HCT116 (cell line): ENCODE data around the gene ZC3H12C.

Experiments
- CEBPB ChIP-seq: IDR thresholded peaks from 2 replicates; pipeline ENCODE4 v1.6.1; 2012; ENCODE audit warnings: low read depth
- CTCF ChIP-seq, 3 experiments: fragments of 200-600 bp in 1 of 3; sonication (generic) in 1 of 3; IDR thresholded peaks in 2 of 3; conservative IDR thresholded peaks in 1 of 3; 2 replicates each; pipeline ENCODE4 v1.5.1; 2012 to 2017; ENCODE audit warnings: low read depth in 2 of 3, low read length in 2 of 3, antibody characterized with exemption in 1 of 3, borderline replicate concordance in 1 of 3, control low read depth in 1 of 3, mild to moderate bottlenecking in 1 of 3, mixed read lengths in 1 of 3, mixed run types in 1 of 3, moderate library complexity in 1 of 3; ENCODE audit not compliant: insufficient read depth in 1 of 3
- EGR1 ChIP-seq: IDR thresholded peaks from 2 replicates; pipeline ENCODE4 v1.6.1; 2012; ENCODE audit warnings: low read depth
- ELF1 ChIP-seq: IDR thresholded peaks from 2 replicates; pipeline ENCODE4 v1.6.1; 2012; ENCODE audit warnings: low read depth, borderline replicate concordance
- EZH2 ChIP-seq: fragments of 200-600 bp; sonication (generic); IDR thresholded peaks from 2 replicates; pipeline ENCODE4 v1.6.1; 2017; ENCODE audit warnings: antibody characterized with exemption, mixed run types
- EZH2phosphoT487 ChIP-seq: fragments of 200-600 bp; IDR thresholded peaks from 2 replicates; pipeline ENCODE4 v1.6.1; 2018; ENCODE audit warnings: antibody characterized with exemption, borderline replicate concordance
- POLR2A ChIP-seq: IDR thresholded peaks from 2 replicates; pipeline ENCODE4 v1.7.0; 2011; ENCODE audit warnings: borderline replicate concordance; ENCODE audit not compliant: insufficient read depth, insufficient read length; ENCODE audit errors: extremely low read depth
- POLR2AphosphoS5 ChIP-seq: IDR thresholded peaks from 2 replicates; pipeline ENCODE4 v1.6.1; 2011; ENCODE audit warnings: mild to moderate bottlenecking, low read depth, low read length, moderate library complexity
- RAD21 ChIP-seq: IDR thresholded peaks from 2 replicates; pipeline ENCODE4 v1.6.1; 2012; ENCODE audit warnings: low read depth, mild to moderate bottlenecking
- SP1 ChIP-seq: IDR thresholded peaks from 2 replicates; pipeline ENCODE4 v1.6.1; 2012; ENCODE audit warnings: low read depth
- SRF ChIP-seq: IDR thresholded peaks from 2 replicates; pipeline ENCODE4 v1.6.1; 2012; ENCODE audit warnings: low read depth
- YY1 ChIP-seq: IDR thresholded peaks from 2 replicates; pipeline ENCODE4 v1.6.1; 2011; ENCODE audit warnings: low read length, low read depth, moderate library complexity, mild to moderate bottlenecking; ENCODE audit not compliant: insufficient replicate concordance; ENCODE audit errors: extremely low read depth
- ZFX ChIP-seq: fragments of 450-650 bp; IDR thresholded peaks from 2 replicates; pipeline ENCODE4 v1.6.1; 2017
- TF ChIP-seq, protein P1 (sequence below): IDR thresholded peaks from 2 replicates; pipeline ENCODE4 v1.6.1; 2011; ENCODE audit warnings: mild to moderate bottlenecking, low read length, moderate library complexity; ENCODE audit not compliant: insufficient replicate concordance; ENCODE audit errors: extremely low read depth

DNA sequence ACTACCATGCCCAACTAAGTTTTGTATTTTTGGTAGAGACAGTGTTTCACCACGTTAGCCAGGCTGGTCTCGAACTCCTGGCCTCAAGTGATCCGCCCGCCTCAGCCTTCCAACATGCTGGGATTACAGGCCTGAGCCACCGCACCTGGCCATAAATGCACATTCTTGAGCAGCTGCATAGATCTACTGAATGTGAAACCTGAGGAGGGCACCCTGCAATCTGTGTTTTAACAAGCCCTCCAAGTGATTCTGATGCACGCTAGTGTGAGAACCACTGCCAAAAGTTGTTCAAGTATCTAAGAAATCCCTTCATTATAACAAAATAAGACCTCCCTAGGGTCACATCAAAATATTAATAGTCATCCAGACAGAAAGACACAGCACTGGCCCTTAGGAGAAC lies 113.9 kb downstream of the ZC3H12C start:
- no peak for TF ChIP-seq POLR2A
- no peak for TF ChIP-seq POLR2AphosphoS5
- no peak for TF ChIP-seq SP1
- TF ChIP-seq EGR1 = no peak
- no peak for TF ChIP-seq CTCF (IDR thresholded peaks at IDR 0.05 in 2 of 3, conservative IDR thresholded peaks at IDR 0.05 in 1 of 3; ENCODE audit: borderline replicate concordance in 1 of 3, insufficient read depth in 1 of 3, low read depth in 2 of 3, low read length in 2 of 3)
- TF ChIP-seq ELF1 = no peak
- no peak for TF ChIP-seq YY1
- TF ChIP-seq EZH2phosphoT487 = no peak
- TF ChIP-seq RAD21 = no peak
- no peak for TF ChIP-seq ZFX
- no peak for TF ChIP-seq SRF
- TF ChIP-seq EZH2 = no peak
- no peak for TF ChIP-seq CEBPB
- TF ChIP-seq, protein P1, sequence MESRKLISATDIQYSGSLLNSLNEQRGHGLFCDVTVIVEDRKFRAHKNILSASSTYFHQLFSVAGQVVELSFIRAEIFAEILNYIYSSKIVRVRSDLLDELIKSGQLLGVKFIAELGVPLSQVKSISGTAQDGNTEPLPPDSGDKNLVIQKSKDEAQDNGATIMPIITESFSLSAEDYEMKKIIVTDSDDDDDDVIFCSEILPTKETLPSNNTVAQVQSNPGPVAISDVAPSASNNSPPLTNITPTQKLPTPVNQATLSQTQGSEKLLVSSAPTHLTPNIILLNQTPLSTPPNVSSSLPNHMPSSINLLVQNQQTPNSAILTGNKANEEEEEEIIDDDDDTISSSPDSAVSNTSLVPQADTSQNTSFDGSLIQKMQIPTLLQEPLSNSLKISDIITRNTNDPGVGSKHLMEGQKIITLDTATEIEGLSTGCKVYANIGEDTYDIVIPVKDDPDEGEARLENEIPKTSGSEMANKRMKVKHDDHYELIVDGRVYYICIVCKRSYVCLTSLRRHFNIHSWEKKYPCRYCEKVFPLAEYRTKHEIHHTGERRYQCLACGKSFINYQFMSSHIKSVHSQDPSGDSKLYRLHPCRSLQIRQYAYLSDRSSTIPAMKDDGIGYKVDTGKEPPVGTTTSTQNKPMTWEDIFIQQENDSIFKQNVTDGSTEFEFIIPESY = no peak
